NCI-H1092 treated with DMSO at 0.1 percent for 48 hours (cell line): ENCODE results near the gene NFIA.

Experiments
- DNase-seq: peaks from one replicate; lab custom pipeline; 2025; lab: John Stamatoyannopoulos, UW

NFIA gene

DNA sequence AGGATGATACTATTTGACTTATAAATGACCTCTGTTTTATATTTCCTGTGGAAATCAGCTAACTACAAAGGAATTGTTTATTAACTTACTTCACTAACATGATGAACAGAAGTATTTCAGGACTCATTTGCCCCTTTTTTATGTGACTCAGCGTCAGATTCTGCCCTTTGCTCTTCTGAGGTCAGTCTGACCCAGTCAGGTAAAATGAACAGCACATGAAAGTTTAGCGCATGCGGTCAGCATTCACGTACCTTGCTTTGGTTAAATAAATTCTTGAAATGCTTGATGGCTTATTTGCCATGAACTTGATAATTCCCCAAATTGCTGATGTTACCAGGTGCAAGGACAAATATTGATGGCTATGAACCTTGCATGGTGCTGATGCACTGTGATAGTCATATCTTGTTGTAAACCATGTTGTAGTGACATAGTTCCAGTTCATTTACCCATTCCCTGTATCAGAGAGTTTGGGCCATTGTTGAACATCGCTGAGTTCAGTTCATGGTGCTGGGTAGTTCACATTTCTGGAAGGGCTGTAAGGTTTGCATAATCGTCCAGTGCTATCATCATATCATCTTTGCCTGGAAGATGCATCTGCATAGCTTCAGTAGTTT lies 133.4 kb downstream of the NFIA start:
- DNase-seq: no peak

DNA sequence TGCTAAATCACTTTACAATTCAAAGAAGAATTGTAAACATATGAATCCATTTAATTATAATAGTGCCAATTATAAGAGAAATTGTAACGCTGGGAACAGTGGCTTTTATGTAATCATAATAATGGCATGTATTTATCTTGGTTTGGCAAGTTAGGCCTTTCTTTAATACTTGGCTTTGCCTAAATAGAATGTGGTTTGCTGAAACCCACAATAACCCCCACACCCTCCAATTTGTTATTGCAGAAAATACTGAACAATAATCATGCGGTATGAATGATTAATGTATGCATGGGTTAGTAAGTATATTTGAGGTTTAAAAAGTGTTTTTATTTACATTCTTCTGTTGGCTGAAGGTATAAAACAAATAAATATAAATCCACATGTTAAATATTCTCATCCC lies 138.2 kb downstream of the NFIA start:
- no peak for DNase-seq

DNA sequence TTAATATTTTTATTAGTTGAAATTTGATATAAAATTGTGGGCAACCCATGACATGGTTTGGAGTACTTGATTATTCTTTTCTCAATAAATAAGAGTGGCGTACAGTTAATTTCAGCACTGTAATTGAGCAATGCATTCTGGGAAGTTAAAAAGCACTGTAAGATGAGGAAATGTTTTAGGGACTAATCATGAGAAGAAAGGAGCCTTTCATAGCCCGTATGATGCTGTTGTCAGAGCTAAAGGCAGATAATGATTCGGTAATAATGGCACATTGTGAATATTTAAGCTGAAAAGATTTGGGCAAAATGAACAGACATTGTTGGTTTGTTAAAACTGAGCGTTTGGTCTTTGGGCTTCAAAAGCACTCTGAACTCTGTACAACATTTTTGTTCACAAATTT lies 139.3 kb downstream of the NFIA start:
- DNase-seq: no peak

DNA sequence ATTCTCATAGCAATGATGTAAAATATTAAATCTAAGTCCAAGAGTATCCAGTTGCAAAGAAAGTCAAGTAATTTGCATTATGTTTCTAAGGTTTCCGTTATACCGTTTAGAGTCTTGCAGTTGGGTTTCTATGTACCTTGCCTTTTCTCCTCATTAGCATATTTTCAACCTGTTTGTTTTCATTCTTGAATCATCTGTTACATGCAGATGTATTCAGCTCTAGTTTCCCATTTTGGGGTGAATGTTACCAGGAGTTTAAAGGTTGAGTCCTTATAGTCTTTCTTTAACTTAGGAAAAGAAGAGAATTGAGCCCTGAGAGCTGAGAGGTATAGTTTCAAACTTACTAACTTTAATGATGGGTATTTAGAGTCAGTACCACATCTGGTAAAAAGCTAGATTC lies 139.9 kb downstream of the NFIA start:
- DNase-seq: no peak

DNA sequence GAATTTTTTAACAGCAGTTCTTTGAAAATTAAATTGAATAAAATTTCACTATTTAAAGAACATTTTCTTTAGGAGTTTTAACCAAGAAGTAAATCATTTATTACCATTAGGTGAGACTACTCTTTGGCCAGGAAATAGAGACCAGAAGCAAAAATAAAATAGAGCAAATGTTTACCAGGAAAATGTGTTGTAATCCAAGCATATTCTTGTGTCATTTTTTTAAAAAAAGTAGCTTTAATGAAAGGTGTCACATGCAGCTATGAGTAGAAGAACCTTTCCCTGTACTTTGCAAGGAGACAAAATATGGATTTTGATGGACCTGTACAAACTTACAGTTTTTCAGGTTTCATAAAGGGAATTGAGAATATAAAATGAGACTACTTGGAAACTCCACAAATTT lies 140.8 kb downstream of the NFIA start:
- DNase-seq: no peak

DNA sequence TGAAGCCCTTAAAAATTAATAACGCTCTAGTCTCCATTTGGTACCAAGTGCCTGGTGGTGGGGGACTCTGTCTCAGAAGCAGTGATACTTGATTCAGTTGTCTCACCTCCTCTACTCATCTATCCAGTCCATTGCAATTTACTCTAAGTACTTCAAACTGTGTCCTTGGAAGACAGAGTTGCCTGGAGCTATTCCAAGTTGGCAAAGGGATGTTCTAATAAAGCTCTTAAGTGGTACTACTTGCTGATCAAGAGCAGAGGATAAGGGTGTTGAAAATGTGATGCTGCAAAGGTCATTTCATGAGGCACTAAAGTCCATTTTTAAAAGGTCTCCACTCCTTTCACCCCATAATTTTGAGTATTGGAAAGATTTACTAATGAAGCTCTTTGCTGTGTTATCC lies 142.2 kb downstream of the NFIA start:
- no peak for DNase-seq

DNA sequence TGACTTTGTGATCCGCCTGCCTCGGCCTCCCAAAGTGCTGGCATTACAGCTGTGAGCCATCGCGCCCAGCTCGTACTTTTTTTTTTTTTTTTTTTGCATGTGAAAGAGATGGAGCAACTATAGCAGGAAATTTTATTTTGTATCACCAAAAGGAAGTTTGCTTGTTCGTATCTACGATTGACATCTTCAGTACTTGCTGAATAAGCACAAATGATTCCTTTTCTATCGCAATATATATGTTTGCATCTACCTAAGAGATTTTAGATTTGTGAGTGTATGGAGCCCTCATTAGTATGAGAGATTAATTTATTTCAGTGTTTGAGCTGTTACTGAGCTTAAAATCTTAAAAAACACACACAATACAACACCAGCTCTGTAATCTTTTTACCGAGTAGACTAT lies 143.1 kb downstream of the NFIA start:
- DNase-seq: no peak

DNA sequence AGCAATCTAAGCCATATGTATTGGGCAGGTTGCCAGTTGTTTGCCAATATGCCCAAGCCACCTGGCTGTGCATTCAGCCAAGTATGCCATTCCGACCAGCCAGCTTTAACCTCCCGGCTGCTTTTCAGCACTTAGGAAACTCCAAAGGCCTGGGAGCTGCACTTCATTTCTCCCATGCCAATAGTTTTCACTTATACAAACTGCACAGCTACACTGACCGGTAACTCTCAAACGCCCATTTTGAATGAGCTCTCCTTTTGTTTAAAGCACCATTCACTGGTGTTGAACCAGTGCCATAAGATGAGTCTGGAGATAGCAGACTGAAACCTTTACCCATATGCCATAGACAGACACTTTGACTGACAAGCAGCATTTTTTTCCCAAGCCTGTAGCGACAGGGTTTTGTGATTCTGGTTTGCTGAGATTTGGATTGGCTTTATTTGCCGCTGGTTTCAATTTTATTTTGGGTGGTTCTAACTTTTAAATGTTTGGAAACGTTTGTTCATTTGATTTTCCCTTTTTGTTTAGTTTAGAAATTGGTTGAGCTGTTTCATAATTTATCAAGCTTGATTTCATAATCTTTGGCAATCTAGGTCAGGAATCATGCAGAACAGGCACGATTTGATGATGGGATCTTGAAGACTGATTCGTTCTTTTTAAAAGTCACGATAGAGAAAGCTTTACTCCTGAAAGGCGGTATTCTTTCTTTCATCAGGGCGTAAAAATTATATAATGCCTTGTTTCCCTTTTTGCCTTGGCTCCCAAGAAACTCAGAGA lies 144.6 kb downstream of the NFIA start:
- DNase-seq: peak; percentile 78

DNA sequence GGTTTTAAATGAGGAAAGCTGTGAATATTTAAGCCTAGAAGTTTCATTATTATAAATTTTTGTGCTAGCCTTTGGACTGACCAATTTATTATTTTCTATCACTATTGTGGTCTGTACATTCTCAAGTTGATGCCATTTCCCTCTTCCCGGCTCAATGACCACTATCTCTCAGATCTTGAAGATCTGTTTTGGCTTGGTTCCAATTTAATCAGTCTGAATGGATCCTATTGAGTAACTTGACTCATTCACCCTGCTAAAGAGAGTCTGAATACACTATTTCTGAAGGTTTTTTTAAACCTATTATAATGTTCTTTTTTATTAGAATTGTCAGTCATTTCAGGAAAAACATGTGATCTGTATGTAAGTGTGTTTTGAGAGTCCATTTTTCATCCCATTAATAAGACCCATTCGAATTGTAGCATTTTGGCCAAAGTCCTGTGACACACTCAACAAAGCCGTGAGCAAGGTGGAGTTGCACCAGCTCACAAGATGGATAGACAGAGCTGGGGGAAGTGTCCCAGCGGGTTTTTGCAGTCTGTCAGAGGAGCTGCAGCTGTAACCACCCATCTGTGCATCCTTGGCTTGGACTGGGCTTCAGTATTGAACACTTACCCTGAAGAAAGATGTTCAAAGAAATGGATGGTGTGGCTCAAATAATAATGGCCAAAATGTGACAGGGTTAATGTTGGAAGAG lies 145.6 kb downstream of the NFIA start:
- DNase-seq: no peak

DNA sequence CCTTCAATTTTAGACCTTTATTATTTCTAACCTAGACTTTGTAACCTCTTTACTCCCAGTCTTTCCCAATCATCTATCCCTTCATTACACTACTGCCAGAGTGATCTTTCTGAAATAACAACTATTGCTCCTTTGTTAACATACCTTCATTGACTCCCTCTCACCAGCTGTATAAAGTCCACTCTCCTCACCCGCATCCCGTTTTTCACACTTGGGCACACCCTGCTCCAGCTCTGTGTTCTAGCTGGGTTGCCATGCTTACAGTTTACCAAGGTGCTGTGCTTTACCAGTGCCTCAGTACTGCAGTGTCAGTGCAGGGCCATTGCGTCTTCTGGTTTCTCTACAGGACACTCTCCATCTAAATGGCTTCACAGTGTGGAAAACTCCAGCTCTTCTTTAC lies 148.2 kb downstream of the NFIA start:
- DNase-seq: no peak

DNA sequence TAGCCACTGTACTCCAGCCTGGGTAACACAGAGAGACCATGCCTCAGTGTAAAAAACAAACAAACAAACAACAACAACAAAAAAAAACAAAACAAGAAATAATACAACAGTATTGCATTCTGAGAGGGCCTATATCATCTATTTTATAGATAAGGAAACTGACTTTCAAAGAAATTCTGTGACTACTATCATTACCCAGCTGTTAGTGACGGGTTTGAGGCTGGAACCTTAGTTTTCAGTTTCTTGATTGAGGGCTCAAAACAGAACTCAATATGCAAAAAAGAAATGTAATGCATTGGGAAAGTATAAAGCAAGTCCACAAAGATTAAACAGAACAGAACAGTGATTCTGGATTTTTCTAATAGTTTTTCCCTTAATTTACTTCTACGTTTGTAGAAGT lies 149.4 kb downstream of the NFIA start:
- no peak for DNase-seq

DNA sequence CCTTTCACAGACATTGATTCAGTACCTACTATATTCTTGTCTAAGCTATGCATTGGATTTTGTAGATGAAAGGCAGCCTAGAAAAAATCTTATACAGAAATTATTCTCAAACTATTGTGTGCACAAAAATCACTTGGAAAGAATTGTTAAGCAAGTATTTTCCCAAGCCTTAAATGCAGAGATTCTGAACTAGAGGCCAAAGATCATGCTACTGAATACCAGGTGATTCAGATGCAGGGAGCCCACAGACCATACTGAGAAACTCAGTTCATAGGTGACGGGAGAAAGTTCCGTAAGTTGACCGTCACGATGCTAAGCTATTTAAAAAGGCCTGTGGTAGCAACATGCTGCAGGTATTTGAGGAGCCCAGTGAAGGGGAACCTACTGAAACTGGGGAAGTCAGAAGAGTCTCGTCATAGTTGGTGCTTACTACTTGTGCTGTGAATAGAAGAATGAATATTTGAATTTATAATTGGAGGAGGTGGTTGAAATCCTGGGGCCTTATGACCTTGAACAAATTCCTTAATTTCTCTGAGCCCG lies 150.8 kb downstream of the NFIA start:
- no peak for DNase-seq

DNA sequence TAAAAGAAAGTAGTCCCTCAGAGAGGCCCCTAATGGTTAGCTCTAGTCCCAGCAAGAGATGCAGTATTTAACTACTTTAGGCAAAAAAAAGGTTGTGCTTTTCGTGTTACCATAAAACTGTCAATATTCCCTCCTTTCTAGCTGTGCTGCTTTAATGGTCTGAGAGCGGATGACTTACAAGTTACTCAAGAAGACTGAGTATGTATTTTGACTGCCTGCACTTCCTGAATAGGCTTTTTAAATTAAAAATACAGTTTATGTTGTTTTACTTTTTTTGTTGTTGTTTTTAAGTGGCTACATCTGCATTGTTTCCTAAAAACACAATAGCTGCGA lies 152.2 kb downstream of the NFIA start:
- no peak for DNase-seq

DNA sequence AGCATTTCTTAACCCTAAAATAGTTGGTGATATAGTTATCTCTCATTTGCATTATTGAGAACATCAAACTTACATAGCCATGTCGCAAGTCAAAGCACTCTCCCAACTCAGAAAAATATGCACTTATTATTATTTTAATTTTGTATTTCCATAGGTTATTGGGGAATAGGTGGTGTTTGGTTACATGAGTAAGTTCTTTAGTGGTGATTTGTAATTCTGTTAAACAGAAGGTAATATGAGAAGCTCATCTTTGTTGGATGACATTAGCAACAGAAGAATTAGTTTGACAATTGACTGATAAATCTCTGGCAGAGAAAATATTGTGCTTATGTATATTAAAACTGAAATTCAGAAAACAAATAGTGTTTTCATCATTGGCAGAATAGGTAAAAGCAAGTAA lies 154.8 kb downstream of the NFIA start:
- no peak for DNase-seq

DNA sequence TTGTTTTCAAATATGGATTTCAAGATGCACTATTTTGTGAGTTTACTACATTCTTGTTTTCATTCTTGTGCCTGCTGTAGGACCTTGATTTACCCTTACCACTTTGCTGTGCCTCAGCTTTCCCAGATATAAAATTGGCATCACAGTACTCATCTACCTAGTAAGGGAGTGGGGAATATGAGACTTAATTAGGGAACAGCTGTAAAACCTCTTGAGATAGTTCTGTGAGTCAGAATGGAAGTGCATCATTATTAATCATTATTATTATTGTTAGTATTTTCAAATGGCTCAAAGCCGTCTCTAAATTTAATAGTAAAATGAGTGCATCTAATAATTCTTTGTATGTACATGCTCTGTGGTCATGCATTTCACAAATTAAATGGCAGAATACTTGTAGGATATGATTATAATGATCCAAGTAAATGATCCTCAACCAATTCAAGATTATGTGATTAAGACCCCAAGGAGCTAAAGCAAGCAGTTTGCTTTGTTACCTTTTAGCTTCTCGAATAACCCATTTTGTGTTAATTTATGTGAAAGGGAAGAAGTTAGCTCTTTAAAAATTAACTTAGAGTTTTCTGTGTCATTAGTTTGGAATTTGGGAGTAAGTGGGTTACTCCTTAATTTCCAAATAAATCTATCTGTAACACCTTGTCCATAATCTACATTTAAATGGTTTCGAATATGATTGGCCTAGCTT lies 155.4 kb downstream of the NFIA start:
- DNase-seq: no peak

DNA sequence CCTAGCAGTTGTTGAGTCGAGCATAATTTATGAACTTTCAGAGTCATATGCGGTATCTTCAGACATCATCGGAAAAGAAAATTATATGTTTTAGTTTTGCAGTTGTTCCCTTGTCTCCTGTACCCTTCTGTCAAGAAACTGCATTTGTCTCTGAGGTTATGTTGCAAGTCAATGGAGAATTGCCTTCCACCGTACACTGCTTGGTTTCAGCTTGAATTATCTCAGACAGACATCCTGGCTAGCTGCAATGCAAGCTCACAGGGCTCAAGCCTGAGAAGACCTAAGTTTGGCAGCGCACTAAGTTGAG lies 156.0 kb downstream of the NFIA start:
- DNase-seq: no peak

DNA sequence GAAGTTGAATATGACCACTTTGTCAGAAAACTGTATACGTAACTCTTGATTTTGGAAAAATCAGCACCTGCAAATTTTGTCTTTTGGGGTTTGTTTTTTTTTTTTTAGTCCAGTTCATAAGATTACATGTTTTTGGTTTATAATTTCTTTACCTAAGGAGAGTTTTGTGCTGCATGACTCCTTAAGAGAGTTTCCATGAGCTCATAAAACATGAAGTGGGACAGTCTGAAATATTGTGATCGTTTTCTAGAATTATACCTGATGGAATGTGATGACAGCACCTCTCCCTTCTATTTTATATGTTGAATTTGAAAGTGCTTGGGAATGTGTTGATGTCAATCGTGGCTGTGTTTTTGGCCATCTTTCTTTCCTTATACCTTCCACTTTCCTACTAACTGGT lies 158.5 kb downstream of the NFIA start:
- DNase-seq: no peak

DNA sequence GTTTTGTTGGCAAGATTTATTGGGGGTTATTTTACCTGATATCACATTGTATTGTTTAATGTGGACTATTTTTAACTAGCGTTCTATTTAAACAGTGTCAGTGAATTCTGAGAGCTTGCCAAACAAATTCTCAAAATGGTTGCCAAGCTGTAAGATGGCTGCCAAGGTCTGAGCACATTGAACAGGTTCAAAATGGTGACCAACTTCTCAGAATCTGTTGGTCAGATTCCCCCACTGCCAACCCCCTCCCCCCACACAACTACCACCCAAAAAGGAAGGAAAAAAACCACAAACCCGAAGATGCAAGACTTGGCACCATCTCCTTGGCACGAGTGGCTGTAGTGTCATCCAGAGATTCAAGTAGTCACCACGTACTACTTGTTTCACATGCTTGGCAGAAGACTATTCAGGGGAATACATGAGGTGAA lies 159.1 kb downstream of the NFIA start:
- DNase-seq: peak; percentile 73

DNA sequence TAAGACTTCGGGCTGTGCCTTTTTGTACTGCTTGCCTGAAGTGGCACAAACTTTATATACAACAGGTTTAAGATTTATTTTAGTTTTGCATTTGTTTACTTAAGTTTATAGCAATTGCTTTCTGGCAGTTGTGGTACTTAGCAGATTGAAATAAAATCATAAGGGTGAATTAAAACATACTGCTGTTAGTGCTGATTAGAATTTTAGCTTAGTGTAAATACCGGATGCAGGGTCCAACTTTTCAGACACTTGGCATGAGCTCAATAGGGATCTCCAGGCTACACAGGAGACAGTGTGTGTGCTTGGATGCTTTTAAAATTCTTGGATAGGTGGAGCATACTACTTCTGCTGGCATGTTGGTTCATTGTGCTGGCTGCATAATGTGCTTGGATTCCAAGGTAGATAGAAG lies 159.6 kb downstream of the NFIA start:
- DNase-seq: peak; percentile 64

DNA sequence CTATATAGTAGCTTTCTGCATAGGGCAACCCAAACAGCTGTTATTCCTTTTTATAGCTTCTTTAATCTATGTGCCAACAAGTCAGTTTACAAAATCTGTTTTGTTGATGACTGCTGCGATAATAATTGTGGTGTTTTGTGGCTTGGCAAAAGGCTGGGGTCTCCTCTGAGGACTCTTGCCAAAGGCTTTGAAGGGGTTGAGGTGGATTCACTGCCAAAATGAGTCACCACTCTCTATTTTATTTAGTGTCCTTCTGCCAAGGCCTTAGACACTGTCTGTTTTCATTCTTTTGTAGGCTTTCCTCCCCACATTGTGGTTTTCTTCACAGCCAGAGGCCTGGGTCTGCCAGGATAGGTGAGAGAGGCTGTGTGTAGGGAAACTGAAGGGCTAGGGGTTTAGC lies 161.8 kb downstream of the NFIA start:
- DNase-seq: peak; percentile 75

DNA sequence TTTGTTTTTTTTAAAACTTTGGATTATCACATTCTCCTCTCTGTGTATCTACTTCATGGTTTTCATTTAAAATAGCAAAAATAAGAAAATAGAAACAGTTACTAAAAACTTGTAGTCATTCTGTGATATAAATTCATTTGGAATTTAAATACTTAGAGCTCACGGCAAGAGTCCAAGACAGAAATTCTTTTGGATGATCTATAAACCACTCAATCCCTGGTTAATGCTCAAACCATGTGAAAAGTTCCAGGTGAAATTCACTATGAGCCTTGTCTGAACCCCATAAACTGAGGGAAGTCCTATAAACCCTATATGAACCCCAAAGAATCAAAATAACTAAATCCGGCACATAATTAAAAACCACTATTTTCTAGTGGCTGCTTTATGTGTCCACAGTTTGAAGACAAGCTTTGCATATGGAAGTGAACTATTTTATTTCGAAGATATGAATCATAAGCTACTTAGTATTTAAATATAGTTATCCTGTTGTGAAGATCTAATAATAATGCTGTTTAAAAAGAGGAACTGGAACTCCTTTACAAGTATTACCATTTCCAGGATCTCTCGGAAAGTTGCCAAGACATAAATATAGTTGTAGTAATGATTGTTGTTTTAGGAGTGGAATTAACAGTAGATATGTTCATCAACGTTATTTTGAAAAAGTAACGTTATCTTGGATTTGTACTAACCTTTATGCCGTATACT lies 163.5 kb downstream of the NFIA start:
- DNase-seq: no peak
